GM12878 (cell line): ENCODE measurements around the gene RNU2-63P. TPM values are rescaled to one million over a fixed set of nuclear protein-coding genes. Genes with fewer than 3 reads are reported as not detected.

Source experiments
- BRCA1 ChIP-seq: IDR thresholded peaks from 2 replicates; pipeline ENCODE4 v1.6.1; 2011; ENCODE audit warnings: low read depth, low read length, improper control_type of control experiment
- CREB1 ChIP-seq: IDR thresholded peaks from 2 replicates; pipeline ENCODE4 v1.6.1; 2012; ENCODE audit warnings: low read depth, mild to moderate bottlenecking, inconsistent platforms
- CREM ChIP-seq: IDR thresholded peaks from 2 replicates; pipeline ENCODE4 v1.6.1; 2014; ENCODE audit warnings: antibody characterized with exemption, low read depth
- EGR1 ChIP-seq, 2 experiments: IDR thresholded peaks; 1 replicate in 1 of 2; 2 replicates in 1 of 2; pipeline ENCODE4 v1.6.1; 2011 to 2012; ENCODE audit warnings: low read depth in 2 of 2, low read length in 2 of 2, borderline replicate concordance in 1 of 2, mild to moderate bottlenecking in 1 of 2, moderate library complexity in 1 of 2
- GABPA ChIP-seq: IDR thresholded peaks from 2 replicates; pipeline ENCODE4 v1.6.1; 2014; ENCODE audit warnings: antibody characterized with exemption, low read depth, mild to moderate bottlenecking, inconsistent platforms
- JUNB ChIP-seq: IDR thresholded peaks from 2 replicates; pipeline ENCODE4 v1.6.1; 2016; ENCODE audit warnings: antibody characterized with exemption, mild to moderate bottlenecking
- KDM1A ChIP-seq: fragments of 200-600 bp; sonication (generic); IDR thresholded peaks from 2 replicates; pipeline ENCODE4 v1.6.1; 2016; ENCODE audit warnings: borderline replicate concordance
- MEF2B ChIP-seq: fragments of 450-650 bp; IDR thresholded peaks from 2 replicates; pipeline ENCODE4 v1.6.1; 2018; ENCODE audit warnings: mild to moderate bottlenecking, moderate library complexity; ENCODE audit not compliant: partially characterized antibody, poor library complexity, severe bottlenecking
- NBN ChIP-seq: fragments of 450-650 bp; IDR thresholded peaks from 2 replicates; pipeline ENCODE4 v1.6.1; 2016
- NFYA ChIP-seq: IDR thresholded peaks from 2 replicates; pipeline ENCODE4 v1.6.1; 2011; ENCODE audit warnings: low read depth, mild to moderate bottlenecking, low read length, improper control_type of control experiment, borderline replicate concordance
- NR2F1 ChIP-seq: fragments of 450-650 bp; conservative IDR thresholded peaks from 2 replicates; pipeline ENCODE4 v1.6.1; 2017; ENCODE audit warnings: mild to moderate bottlenecking
- PAX5 ChIP-seq: IDR thresholded peaks from 2 replicates; pipeline ENCODE4 v1.6.1; 2011; ENCODE audit warnings: low read depth, low read length, borderline replicate concordance
- PML ChIP-seq: IDR thresholded peaks from 2 replicates; pipeline ENCODE4 v1.6.1; 2012; ENCODE audit warnings: low read length, inconsistent platforms
- POLR2A ChIP-seq: IDR thresholded peaks from 2 replicates; pipeline ENCODE4 v1.6.1; 2011; ENCODE audit warnings: low read depth, mild to moderate bottlenecking, low read length
- POLR2AphosphoS2 ChIP-seq: IDR thresholded peaks from 2 replicates; pipeline ENCODE4 v1.6.1; 2011; ENCODE audit warnings: low read depth, mild to moderate bottlenecking, low read length, improper control_type of control experiment, moderate library complexity
- RELA ChIP-seq: fragments of 450-650 bp; IDR thresholded peaks from 2 replicates; pipeline ENCODE4 v1.8.0; 2014; ENCODE audit warnings: borderline replicate concordance; ENCODE audit not compliant: partially characterized antibody
- SPI1 ChIP-seq: IDR thresholded peaks from 2 replicates; pipeline ENCODE4 v1.6.1; 2011; ENCODE audit warnings: low read depth, mild to moderate bottlenecking, low read length, moderate library complexity, borderline replicate concordance; ENCODE audit not compliant: insufficient read depth
- SREBF1 ChIP-seq: IDR thresholded peaks from 2 replicates; pipeline ENCODE4 v1.6.1; 2012; ENCODE audit warnings: mild to moderate bottlenecking, low read length
- SRF ChIP-seq, 2 experiments: IDR thresholded peaks; 2 replicates each; pipeline ENCODE4 v1.6.1; 2011; ENCODE audit warnings: low read depth in 2 of 2, low read length in 2 of 2, mild to moderate bottlenecking in 1 of 2, moderate library complexity in 1 of 2
- TBL1XR1 ChIP-seq: IDR thresholded peaks from 2 replicates; pipeline ENCODE4 v1.6.1; 2012; ENCODE audit warnings: low read depth, low read length, improper control_type of control experiment
- YBX1 ChIP-seq: fragments of 450-650 bp; IDR thresholded peaks from 2 replicates; pipeline ENCODE4 v1.6.1; 2016; ENCODE audit warnings: antibody characterized with exemption
- ZNF384 ChIP-seq: IDR thresholded peaks from 2 replicates; pipeline ENCODE4 v1.6.1; 2012; ENCODE audit warnings: low read depth, mild to moderate bottlenecking, low read length, improper control_type of control experiment, borderline replicate concordance
- ZZZ3 ChIP-seq: IDR thresholded peaks from 2 replicates; pipeline ENCODE4 v1.6.1; 2011; ENCODE audit warnings: low read depth; ENCODE audit not compliant: control insufficient read depth, insufficient read length
- polyA plus RNA-seq, 11 experiments: library from polyadenylated mRNA; depleted of rRNA in 4 of 11; unstranded in 6 of 11; stranded (reverse) in 5 of 11; fragments of >200 nt; fragmentation: Nextera tagmentation in 4 of 11; fragmentation: Illumina TruSeq in 1 of 11; extraction: Ambion mirVana in 4 of 11; extraction: Trizol in 1 of 11; gene quantifications; 1 replicate in 1 of 11; 2 replicates in 10 of 11; pipeline versions ENCODE4 v1.2.1 to v1.2.3, GENCODE V29; 2011 to 2016; ENCODE audit warnings: inconsistent platforms in 2 of 11, missing spikeins in 2 of 11, low read depth in 1 of 11
- total RNA-seq, 4 experiments: library from RNA; depleted of rRNA in 3 of 4; stranded (reverse); fragments of >200 nt in 3 of 4; fragmentation: Illumina TruSeq in 1 of 4; extraction: Trizol in 1 of 4; gene quantifications; 2 replicates each; pipeline versions ENCODE4 v1.2.1 to v1.2.3, GENCODE V29; 2013 to 2021
- TF ChIP-seq, protein P1 (sequence below): fragments of 450-650 bp; IDR thresholded peaks from 2 replicates; pipeline ENCODE4 v1.6.1; 2017; ENCODE audit warnings: mild to moderate bottlenecking, low read depth, inconsistent platforms; ENCODE audit not compliant: poor library complexity, severe bottlenecking
- TF ChIP-seq, protein P2 (sequence below): IDR thresholded peaks from 2 replicates; pipeline ENCODE4 v1.6.1; 2012; ENCODE audit warnings: low read depth, low read length, improper control_type of control experiment
- TF ChIP-seq, protein P3 (sequence below): fragments of 450-650 bp; IDR thresholded peaks from 2 replicates; pipeline ENCODE4 v1.6.1; 2017; ENCODE audit warnings: mild to moderate bottlenecking, moderate library complexity

The RNU2-63P gene
- total and polyA plus RNA-seq, 10 of the 15 experiments (the other 5 are each of a cell fraction or from before 2014, with no cell fraction given), result 10.7 to 117 (median 12.3) TPM; not detected in 5

DNA sequence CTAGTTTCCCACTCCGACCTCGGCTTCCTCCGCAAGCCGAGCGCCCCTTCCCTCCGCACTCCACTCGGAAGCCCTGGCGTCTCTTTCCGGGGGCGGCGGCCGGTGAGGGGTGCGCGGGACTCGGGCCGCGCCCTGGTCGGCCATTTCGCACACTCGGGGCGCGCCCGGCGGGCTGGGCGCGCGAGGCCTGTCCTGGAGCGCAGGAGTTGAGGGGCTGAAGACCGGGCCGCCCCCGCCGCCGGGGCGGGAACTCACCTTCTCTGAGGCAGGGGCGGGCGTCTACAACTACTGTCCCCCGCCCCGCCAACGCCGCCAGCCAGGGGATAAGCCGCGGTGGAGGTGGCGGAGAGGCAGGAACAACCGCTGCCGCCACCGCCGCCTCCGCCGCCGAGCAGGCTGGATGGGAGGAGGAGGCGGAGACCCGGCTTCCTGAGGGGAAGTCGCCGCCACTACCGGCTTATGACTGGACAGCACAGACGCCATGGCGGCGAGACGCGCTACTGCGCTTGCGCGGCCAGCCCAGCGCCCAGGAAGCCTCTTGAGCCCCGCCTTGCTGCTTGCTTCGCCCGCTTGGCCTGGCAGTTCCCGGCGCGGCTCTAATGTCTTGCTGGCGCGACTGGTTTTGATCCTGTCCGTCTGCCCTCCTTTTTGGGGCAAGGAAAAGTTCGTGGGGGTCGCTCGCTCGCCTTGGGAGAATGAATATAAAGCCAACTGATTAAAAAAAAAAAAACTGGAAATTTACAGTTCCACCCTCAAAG is 39.2 kb upstream of the RNU2-63P start, which contains the start of gene KRCC1 (continued):
- TF ChIP-seq MEF2B (no peak), CREB1 (peak; percentile 40; the same call in 1 of the 2 replicates), KDM1A (no peak), SRF (IDR thresholded peaks at IDR 0.05; ENCODE audit: low read depth in 2 of 2, low read length in 2 of 2) (no peak), SREBF1 (no peak), YBX1 (no peak), JUNB (no peak), BRCA1 (no peak), PAX5 (no peak; the same call in 1 of the 2 replicates), RELA (no peak), CREM (no peak), ZZZ3 (no peak), EGR1 (IDR thresholded peaks at IDR 0.05; ENCODE audit: borderline replicate concordance in 1 of 2, low read depth in 2 of 2, low read length in 2 of 2) (peak in 1 of 2 experiments; percentile 64; a peak in 2 of 3 replicates), NFYA (no peak), PML (peak; percentile 95), NBN (0 out of 2 replicates have a peak, but pooled peaks have one; percentile 19), NR2F1 (0 out of 2 replicates have a peak, but pooled peaks have one; percentile 15), SPI1 (peak; percentile 58; the same call in 1 of the 2 replicates), POLR2AphosphoS2 (peak; percentile 74), TBL1XR1 (0 out of 2 replicates have a peak, but pooled peaks have one; percentile 12), GABPA (peak; percentile 57; the same call in 1 of the 2 replicates), POLR2A (peak; percentile 99), ZNF384 (no peak)
- TF ChIP-seq, protein P1, sequence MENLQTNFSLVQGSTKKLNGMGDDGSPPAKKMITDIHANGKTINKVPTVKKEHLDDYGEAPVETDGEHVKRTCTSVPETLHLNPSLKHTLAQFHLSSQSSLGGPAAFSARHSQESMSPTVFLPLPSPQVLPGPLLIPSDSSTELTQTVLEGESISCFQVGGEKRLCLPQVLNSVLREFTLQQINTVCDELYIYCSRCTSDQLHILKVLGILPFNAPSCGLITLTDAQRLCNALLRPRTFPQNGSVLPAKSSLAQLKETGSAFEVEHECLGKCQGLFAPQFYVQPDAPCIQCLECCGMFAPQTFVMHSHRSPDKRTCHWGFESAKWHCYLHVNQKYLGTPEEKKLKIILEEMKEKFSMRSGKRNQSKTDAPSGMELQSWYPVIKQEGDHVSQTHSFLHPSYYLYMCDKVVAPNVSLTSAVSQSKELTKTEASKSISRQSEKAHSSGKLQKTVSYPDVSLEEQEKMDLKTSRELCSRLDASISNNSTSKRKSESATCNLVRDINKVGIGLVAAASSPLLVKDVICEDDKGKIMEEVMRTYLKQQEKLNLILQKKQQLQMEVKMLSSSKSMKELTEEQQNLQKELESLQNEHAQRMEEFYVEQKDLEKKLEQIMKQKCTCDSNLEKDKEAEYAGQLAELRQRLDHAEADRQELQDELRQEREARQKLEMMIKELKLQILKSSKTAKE, result no peak
- TF ChIP-seq, protein P2, sequence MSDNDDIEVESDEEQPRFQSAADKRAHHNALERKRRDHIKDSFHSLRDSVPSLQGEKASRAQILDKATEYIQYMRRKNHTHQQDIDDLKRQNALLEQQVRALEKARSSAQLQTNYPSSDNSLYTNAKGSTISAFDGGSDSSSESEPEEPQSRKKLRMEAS, result no peak; the same call in 1 of the 2 replicates
- TF ChIP-seq, protein P3, sequence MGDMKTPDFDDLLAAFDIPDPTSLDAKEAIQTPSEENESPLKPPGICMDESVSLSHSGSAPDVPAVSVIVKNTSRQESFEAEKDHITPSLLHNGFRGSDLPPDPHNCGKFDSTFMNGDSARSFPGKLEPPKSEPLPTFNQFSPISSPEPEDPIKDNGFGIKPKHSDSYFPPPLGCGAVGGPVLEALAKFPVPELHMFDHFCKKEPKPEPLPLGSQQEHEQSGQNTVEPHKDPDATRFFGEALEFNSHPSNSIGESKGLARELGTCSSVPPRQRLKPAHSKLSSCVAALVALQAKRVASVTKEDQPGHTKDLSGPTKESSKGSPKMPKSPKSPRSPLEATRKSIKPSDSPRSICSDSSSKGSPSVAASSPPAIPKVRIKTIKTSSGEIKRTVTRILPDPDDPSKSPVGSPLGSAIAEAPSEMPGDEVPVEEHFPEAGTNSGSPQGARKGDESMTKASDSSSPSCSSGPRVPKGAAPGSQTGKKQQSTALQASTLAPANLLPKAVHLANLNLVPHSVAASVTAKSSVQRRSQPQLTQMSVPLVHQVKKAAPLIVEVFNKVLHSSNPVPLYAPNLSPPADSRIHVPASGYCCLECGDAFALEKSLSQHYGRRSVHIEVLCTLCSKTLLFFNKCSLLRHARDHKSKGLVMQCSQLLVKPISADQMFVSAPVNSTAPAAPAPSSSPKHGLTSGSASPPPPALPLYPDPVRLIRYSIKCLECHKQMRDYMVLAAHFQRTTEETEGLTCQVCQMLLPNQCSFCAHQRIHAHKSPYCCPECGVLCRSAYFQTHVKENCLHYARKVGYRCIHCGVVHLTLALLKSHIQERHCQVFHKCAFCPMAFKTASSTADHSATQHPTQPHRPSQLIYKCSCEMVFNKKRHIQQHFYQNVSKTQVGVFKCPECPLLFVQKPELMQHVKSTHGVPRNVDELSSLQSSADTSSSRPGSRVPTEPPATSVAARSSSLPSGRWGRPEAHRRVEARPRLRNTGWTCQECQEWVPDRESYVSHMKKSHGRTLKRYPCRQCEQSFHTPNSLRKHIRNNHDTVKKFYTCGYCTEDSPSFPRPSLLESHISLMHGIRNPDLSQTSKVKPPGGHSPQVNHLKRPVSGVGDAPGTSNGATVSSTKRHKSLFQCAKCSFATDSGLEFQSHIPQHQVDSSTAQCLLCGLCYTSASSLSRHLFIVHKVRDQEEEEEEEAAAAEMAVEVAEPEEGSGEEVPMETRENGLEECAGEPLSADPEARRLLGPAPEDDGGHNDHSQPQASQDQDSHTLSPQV, result no peak
